ENCODE data around the gene HPDL. TPM values are rescaled to one million over a fixed set of nuclear protein-coding genes. Genes with fewer than 3 reads are reported as not detected.

The HPDL gene
- total RNA-seq, 2 donors from 2014 or later, result not detected

DNA sequence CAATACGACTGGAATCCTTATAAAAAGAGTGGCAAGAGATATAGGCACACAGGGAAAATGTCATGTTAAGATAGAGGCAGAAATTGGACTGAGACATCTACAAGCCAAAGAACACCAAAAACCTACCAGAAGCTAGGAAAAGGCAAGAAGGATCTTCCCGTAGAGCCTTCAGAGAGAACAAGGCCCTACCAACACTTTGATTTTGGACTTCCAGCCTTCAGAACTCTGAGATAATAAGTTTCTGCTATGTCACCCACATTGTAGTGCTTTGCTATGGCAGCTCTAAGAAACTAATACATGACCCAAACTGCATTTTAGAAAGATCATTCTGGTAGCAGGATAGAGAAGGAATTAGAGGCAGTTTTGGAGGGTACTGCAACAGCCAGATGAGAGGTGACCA lies 37.6 kb downstream of the HPDL start:
- TF ChIP-seq, protein P1, sequence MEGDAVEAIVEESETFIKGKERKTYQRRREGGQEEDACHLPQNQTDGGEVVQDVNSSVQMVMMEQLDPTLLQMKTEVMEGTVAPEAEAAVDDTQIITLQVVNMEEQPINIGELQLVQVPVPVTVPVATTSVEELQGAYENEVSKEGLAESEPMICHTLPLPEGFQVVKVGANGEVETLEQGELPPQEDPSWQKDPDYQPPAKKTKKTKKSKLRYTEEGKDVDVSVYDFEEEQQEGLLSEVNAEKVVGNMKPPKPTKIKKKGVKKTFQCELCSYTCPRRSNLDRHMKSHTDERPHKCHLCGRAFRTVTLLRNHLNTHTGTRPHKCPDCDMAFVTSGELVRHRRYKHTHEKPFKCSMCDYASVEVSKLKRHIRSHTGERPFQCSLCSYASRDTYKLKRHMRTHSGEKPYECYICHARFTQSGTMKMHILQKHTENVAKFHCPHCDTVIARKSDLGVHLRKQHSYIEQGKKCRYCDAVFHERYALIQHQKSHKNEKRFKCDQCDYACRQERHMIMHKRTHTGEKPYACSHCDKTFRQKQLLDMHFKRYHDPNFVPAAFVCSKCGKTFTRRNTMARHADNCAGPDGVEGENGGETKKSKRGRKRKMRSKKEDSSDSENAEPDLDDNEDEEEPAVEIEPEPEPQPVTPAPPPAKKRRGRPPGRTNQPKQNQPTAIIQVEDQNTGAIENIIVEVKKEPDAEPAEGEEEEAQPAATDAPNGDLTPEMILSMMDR (IDR thresholded peaks at IDR 0.05), result no peak
- Histone ChIP-seq H3K4me1 (ENCODE audit: control insufficient read depth in 1 of 2, low read depth in 2 of 2) (peaks cover 8 to 13% of the 10 kb centered on the region in 2 donors), H3K4me3 (no peak overlapping the region), H3K27ac (no peak overlapping the region), H3K36me3 (no peaks in the 10 kb centered on the region), H3K27me3 (replicated peaks; ENCODE audit: insufficient read depth) (no peaks in the 10 kb centered on the region), H3K9me3 (no peaks in the 10 kb centered on the region)
- no peak for DNase-seq (ENCODE audit: low spot score)
- ATAC-seq (ENCODE audit: insufficient number of reproducible peaks, low FRiP score, low read depth), result no peak

DNA sequence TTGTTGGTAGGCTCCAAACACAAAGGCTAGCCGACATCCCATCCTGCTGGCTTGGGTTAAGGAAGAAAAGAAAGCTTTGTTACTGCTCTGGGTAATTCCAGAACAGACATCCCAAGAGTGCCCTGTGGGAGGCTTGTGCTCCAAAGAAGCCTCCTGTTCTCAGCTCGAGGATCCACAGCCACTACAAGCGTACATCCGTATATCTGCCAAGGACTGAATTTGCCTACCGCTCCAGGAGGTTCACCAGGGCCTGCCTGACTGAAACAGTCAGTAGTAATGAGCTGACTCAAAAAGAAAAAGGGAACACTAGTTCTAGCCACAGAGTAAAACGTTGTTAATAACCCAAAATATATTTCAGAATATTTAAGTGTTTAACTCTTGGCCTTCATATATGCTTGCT lies 38.4 kb downstream of the HPDL start:
- peaks cover 8 to 11% of the 10 kb centered on the region in 2 donors for H3K4me1 ChIP-seq (ENCODE audit: control insufficient read depth in 1 of 2, low read depth in 2 of 2)
- H3K27me3 ChIP-seq (replicated peaks; ENCODE audit: insufficient read depth), result no peaks in the 10 kb centered on the region
- no peak overlapping the region for H3K27ac ChIP-seq
- TF ChIP-seq, protein P1 (IDR thresholded peaks at IDR 0.05), result no peak
- no peak for ATAC-seq (ENCODE audit: insufficient number of reproducible peaks, low FRiP score, low read depth)
- no peaks in the 10 kb centered on the region for H3K9me3 ChIP-seq
- no peak overlapping the region for H3K4me3 ChIP-seq
- DNase-seq (ENCODE audit: low spot score), result no peak
- no peaks in the 10 kb centered on the region for H3K36me3 ChIP-seq

DNA sequence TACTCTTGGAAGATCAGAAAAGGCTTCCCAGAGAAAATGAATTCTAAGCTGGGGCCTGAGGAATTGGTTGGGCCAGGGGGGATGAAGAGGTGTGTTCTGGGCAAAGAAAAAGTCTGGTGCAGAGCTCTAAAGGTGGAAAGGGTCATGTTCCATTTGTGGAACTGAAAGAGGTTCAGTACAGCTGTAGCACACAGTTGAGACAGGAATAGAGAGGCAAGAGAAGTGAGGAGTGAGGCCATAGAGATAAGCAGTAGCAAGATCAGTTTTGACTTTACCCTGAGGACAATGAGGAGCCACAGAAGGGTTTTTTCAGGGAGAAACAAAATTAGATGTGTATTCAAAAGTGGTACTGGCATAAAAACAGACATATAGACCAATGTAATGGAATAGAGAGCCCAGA lies 43.9 kb downstream of the HPDL start:
- TF ChIP-seq, protein P1 (IDR thresholded peaks at IDR 0.05), result no peak
- Histone ChIP-seq H3K4me1 (ENCODE audit: control insufficient read depth in 1 of 2, low read depth in 2 of 2) (peaks cover 3 to 17% of the 10 kb centered on the region in 2 donors), H3K27me3 (replicated peaks; ENCODE audit: insufficient read depth) (no peaks in the 10 kb centered on the region), H3K27ac (no peak overlapping the region), H3K4me3 (no peak overlapping the region), H3K9me3 (no peaks in the 10 kb centered on the region), H3K36me3 (no peaks in the 10 kb centered on the region)
- DNase-seq (ENCODE audit: low spot score), result no peak
- ATAC-seq (ENCODE audit: insufficient number of reproducible peaks, low FRiP score, low read depth), result no peak

DNA sequence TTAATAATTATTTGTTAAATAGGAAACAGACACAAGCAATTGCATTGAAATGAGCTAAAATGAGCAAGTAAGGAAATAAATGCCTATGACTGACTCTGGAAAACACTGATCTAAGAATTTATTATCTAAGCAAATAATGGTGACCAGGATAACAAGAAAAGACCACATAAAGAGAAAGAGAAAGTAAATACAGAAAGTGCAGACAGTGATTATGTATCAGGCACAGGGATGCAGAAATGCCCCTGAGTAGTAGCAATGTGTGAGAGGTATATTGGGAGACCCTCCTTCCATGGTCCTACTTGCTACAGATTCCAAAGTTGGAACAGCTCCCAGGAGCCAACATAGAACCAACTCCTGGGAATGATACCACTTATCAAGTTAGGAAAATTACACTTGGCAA lies 46.9 kb downstream of the HPDL start:
- no peak for ATAC-seq (ENCODE audit: insufficient number of reproducible peaks, low FRiP score, low read depth)
- H3K4me3 ChIP-seq, result no peak overlapping the region
- H3K4me1 ChIP-seq (ENCODE audit: control insufficient read depth in 1 of 2, low read depth in 2 of 2), result peaks cover 3 to 26% of the 10 kb centered on the region in 2 donors
- H3K27me3 ChIP-seq (replicated peaks; ENCODE audit: insufficient read depth), result no peaks in the 10 kb centered on the region
- H3K27ac ChIP-seq, result no peak overlapping the region
- DNase-seq (ENCODE audit: low spot score), result no peak
- no peaks in the 10 kb centered on the region for H3K36me3 ChIP-seq
- TF ChIP-seq, protein P1 (IDR thresholded peaks at IDR 0.05), result no peak
- no peaks in the 10 kb centered on the region for H3K9me3 ChIP-seq

DNA sequence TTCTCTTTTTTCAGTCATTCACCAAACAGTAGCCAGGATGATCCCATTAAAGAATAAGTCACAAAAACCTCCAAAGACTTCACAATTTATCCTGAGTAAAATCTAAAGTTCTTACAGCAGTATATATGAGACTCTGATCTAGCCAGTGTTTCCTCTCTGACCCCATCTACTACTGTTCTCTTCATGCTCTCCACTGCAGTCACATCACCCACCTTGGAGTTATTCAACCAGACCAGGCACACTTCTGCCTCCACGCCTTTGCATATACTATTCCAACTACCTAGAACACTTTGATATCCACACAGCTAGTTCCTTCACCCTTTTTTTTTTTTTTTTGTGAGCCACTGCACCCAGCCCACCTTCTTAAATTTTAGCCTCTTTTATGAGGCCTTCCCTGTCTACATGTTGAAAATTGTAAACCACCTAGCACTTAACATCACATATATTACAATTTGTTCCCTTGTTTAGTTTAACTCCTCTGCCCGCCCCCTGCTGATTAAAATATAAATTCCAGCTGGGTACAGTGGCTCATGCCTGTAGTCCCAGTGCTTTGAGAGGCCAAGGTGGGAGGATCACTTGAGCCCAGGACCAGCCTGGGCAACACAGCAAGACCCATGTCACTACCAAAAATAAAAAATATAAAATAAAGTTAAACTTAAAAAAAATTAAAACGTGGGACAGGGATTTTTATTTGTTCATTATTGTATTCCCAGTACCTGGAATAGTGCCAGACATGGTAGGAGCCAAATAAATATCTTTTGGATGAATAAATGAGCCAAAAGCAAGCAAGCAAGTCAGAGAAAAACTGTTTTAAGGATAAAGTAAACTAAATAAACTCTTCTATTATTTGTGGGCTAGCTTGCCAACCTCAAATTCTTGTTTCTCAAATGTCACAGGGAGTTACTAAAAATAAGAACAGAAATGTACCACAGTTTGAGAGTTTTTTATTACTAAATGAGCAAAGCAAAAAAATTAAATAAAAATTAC lies 48.7 kb downstream of the HPDL start:
- Histone ChIP-seq H3K36me3 (no peaks in the 10 kb centered on the region), H3K4me1 (ENCODE audit: control insufficient read depth in 1 of 2, low read depth in 2 of 2) (peaks cover 3 to 26% of the 10 kb centered on the region in 2 donors), H3K9me3 (no peaks in the 10 kb centered on the region), H3K4me3 (no peak overlapping the region), H3K27ac (peak overlapping the region; percentile 21 to 36), H3K27me3 (replicated peaks; ENCODE audit: insufficient read depth) (no peaks in the 10 kb centered on the region)
- DNase-seq (ENCODE audit: low spot score) (no peak), ATAC-seq (ENCODE audit: insufficient number of reproducible peaks, low FRiP score, low read depth) (no peak)
- TF ChIP-seq, protein P1 (IDR thresholded peaks at IDR 0.05), result no peak
